NCI-H2081 treated with DMSO at 0.1 percent for 48 hours (cell line): ENCODE measurements around the gene SSX4B.
"Not testable (repeated sequence)": the region's sequence is repeated elsewhere in the genome, so short reads cannot be mapped to it uniquely, and the experiment has no call there.

ENCODE experiments used
- DNase-seq: peaks from one replicate; lab custom pipeline; 2025; lab: John Stamatoyannopoulos, UW

The SSX4B gene

GRCh38 chrX:48411860-48412259 is at the start of gene SSX4B:
TSS of gene SSX4B (minus strand) at chrX:48411960. CDS start at chrX:48411372, 588 bp downstream.
- not testable (repeated sequence) for DNase-seq

- DNase-seq: no peak
Observed at GRCh38 chrX:48460606-48461005, 48.8 kb upstream of the SSX4B start.

- no peak for DNase-seq
Observed at GRCh38 chrX:48460031-48460430, 48.3 kb upstream of the SSX4B start.

- DNase-seq: no peak
Observed at GRCh38 chrX:48459483-48459882, 47.7 kb upstream of the SSX4B start.

- no peak for DNase-seq
Observed at GRCh38 chrX:48458711-48459110, 47.0 kb upstream of the SSX4B start.

GRCh38 chrX:48456628-48457331 is 45.0 kb upstream of the SSX4B start:
- no peak for DNase-seq

GRCh38 chrX:48451708-48452107 is 39.9 kb upstream of the SSX4B start:
- no peak for DNase-seq

GRCh38 chrX:48450076-48450475 is 38.3 kb upstream of the SSX4B start:
- no peak for DNase-seq

- DNase-seq: not testable (repeated sequence)
Observed at GRCh38 chrX:48447201-48447600, 35.4 kb upstream of the SSX4B start.

- DNase-seq: not testable (repeated sequence)
Observed at GRCh38 chrX:48433713-48434112, 22.0 kb upstream of the SSX4B start.

- not testable (repeated sequence) for DNase-seq
Observed at GRCh38 chrX:48430166-48430565, 18.4 kb upstream of the SSX4B start.

- not testable (repeated sequence) for DNase-seq
Observed at GRCh38 chrX:48429606-48430005, 17.8 kb upstream of the SSX4B start.

GRCh38 chrX:48427027-48427716 is 15.4 kb upstream of the SSX4B start:
- DNase-seq: not testable (repeated sequence)

GRCh38 chrX:48397825-48398224 is 13.9 kb downstream of the SSX4B start:
- not testable (repeated sequence) for DNase-seq

- DNase-seq: not testable (repeated sequence)
Observed at GRCh38 chrX:48396931-48397330, 14.8 kb downstream of the SSX4B start.

GRCh38 chrX:48383239-48383638 is 28.5 kb downstream of the SSX4B start, which contains the start of gene SSX4:
TSS of gene SSX4 (plus strand) at chrX:48383539. CDS start at chrX:48384054, 515 bp downstream.
- not testable (repeated sequence) for DNase-seq

- DNase-seq: not testable (repeated sequence)
Observed at GRCh38 chrX:48370408-48370807, 41.4 kb downstream of the SSX4B start.

GRCh38 chrX:48367717-48368408 is 43.9 kb downstream of the SSX4B start:
- DNase-seq: not testable (repeated sequence)

GRCh38 chrX:48359281-48359680 is 52.5 kb downstream of the SSX4B start:
- DNase-seq: not testable (repeated sequence)

- no peak for DNase-seq
Observed at GRCh38 chrX:48357681-48358080, 54.1 kb downstream of the SSX4B start.

GRCh38 chrX:48356315-48357094 is 55.3 kb downstream of the SSX4B start, which contains the start of gene SSX3:
TSS of gene SSX3 (minus strand) at chrX:48356703. CDS start at chrX:48355249, 1,454 bp downstream.
- DNase-seq: not testable (repeated sequence)
